Measurements from ENCODE around the gene EVX2.

Gene EVX2

DNA sequence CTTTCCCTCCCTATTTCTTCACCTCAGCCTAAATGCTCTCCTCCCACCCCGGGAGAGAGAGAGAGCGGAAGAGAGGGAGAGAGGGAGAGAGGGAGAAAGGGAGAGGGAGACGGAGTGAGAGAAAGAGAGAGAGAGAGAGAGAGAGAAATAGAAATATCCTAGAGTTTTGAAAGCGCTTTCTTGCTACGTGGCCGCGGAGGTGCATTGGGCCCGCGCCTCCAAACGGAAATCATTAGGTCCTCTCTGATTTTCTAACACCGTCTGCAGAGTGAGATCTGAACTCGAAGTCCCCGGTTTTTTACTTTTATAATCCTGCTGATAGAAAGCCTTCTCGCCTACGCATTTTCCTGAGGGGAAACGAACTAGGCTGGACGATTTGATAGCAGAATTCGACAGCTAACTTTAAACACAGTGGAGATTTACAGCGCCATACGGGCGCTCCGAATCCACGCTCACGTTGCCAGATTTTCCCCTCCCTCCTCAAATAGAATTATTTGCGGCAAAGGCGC, 903 bp upstream of the EVX2 start:
- DNase-seq (ENCODE audit: low read depth): no peak
- no peak overlapping the region for H3K4me3 ChIP-seq (ENCODE audit: control insufficient read depth, low read depth, low read length)
- no peak for TF ChIP-seq CTCF (conservative IDR thresholded peaks at IDR 0.05; ENCODE audit: control insufficient read depth, insufficient read depth, low read depth, low read length)

GRCh38 chr2:176082824-176083751, 674 bp downstream of the EVX2 start:
- TF ChIP-seq CTCF (conservative IDR thresholded peaks at IDR 0.05; ENCODE audit: control insufficient read depth, insufficient read depth, low read depth, low read length): no peak
- no peak for DNase-seq (ENCODE audit: low read depth)

GRCh38 chr2:176082525-176082823, 1.3 kb downstream of the EVX2 start:
- H3K4me3 ChIP-seq (ENCODE audit: control insufficient read depth, low read depth, low read length): no peak overlapping the region
- DNase-seq (ENCODE audit: low read depth): no peak
- no peak for TF ChIP-seq CTCF (conservative IDR thresholded peaks at IDR 0.05; ENCODE audit: control insufficient read depth, insufficient read depth, low read depth, low read length)

More at GRCh38 chr2:176082824-176083751, 674 bp downstream of the EVX2 start:
- no peak overlapping the region for H3K4me3 ChIP-seq (ENCODE audit: control insufficient read depth, low read depth, low read length)

DNA sequence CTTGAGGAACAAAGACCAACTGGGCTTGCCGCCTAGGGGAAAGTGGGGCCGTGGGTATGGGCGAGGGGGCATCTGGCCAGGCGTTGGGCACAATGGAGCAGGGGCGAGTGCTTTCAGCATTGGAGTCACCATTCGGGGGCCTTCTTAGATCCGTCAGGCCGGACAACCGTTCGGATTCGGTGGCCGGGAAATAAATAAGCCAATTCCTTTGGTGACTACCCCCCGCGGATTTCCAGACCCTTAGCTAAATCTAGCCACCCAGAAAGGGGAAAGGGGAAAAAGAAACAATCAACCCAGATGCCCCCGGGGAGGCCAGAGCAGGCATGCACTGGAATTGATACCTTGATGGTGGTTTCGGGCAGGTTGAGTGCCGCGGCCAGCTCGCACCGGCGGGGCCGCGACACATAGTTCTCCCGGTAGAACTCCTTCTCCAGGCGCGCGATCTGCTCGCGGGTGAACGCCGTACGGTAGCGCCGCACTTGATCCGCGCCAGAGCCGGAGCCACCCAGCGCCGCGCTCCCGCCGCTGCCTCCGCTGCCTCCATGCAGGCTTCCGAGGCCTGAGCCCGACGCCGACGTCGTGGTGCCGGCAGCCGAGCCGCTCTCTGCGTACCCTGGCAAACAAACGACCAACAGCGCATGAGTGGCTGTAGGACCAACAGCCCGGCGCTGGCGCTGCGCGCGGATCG, 1.8 kb downstream of the EVX2 start:
- TF ChIP-seq CTCF (conservative IDR thresholded peaks at IDR 0.05; ENCODE audit: control insufficient read depth, insufficient read depth, low read depth, low read length): no peak
- H3K4me3 ChIP-seq (ENCODE audit: control insufficient read depth, low read depth, low read length): no peak overlapping the region
- no peak for DNase-seq (ENCODE audit: low read depth)

DNA sequence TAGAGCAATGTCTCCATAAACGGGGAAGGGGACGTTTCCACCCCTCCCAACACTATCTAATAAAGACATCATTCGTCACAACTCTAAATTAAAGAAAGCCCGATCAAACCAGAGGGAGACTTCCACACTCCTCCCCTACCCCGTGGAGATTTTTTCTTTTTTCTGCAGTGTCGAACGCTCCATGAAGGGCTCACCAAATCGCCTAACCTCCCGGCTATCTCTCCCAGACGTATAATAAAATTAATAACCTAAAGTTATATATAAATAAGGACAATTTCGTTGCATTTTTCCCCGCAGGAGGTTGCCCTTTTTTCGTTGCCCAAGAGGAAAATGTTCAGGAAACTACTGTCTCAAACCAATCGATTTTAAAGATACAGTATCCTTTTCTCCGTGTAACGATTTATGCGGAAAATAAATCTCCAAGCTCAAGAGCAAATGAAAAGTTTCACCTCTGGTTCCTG, 2.4 kb downstream of the EVX2 start:
- no peak for TF ChIP-seq CTCF (conservative IDR thresholded peaks at IDR 0.05; ENCODE audit: control insufficient read depth, insufficient read depth, low read depth, low read length)
- H3K4me3 ChIP-seq (ENCODE audit: control insufficient read depth, low read depth, low read length): no peak overlapping the region
- no peak for DNase-seq (ENCODE audit: low read depth)

GRCh38 chr2:176080540-176081375, 3.0 kb downstream of the EVX2 start:
- TF ChIP-seq CTCF (conservative IDR thresholded peaks at IDR 0.05; ENCODE audit: control insufficient read depth, insufficient read depth, low read depth, low read length): no peak
- no peak overlapping the region for H3K4me3 ChIP-seq (ENCODE audit: control insufficient read depth, low read depth, low read length)
- no peak for DNase-seq (ENCODE audit: low read depth)

All from fibroblast of mammary gland (primary cell).